Activated effector memory CD4-positive, alpha-beta T cell treated with Interleukin-2 at 50 U/mL for 16 hours (primary cell): ENCODE measurements around the gene RHOXF2.

Experiments
- DNase-seq: peaks from one replicate; pipeline ENCODE4 v3.0.0-alpha.2; 2020

RHOXF2 gene

GRCh38 chrX:120205816-120206753 is 47.7 kb downstream of the RHOXF2 start:
- no peak for DNase-seq

DNA sequence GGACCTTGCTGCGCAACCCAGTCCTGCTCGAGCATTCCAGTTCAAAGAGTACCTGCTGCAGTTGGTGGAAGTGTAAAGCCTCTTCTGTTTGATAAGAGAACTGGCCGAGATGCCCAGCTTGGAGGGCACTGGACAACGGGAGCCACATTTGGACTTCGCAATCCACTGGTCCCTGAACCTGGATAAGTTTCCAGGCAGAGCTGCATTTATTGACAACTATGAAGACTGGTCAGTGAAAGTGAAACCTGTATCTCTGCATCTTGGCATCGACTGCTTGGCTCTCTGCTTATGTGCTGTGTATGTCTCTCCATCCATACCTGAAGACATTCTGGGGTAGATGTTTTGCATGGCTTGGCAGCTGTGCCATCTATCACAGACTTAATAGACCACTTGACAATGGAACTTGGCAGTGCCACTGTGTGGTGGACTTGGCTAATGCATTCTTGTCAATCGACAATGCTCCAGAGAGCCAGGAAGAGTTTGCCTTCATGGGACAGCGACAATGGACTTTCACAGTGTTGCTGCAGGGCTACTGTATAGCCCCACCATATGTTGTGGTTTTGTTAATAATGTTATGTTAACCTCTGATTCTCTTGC is 48.7 kb downstream of the RHOXF2 start:
- DNase-seq: no peak

DNA sequence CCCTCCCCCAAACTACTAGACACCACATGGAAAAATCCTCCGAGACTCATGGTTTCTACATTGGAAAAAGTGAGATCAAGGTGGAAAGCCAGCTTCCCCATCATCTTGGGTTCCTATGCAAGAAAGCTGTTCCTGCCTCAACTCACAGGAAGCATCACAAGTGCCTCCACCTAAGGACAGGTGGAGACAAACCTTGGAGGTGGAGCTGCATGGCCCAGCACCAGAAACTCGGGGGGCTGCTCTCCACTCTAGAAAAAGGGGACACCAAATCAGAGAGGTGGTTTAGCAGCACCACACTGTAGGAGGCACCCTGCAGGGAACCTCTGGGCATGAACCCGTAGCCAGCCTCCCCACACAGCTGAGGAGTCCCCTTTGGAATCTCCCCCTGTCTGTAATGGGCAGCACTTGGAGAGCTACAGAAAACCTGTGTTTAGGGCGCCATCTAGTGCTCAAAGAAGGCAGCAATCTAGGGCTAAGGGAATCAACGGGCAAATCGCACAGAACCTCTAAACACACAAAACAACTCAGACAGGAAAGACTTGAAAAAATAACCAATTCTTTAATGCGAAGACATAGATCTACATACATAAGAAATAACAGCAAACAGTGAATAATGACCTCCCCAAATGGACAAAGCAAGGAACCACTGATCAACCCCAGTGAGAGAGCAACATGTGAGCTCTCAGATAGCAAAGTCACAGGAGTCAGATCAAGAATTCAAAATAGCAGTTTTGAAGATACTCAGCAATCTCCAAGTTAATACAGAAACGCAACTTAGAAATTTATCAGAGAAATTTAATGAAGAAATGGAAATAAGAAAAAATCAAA is 55.2 kb downstream of the RHOXF2 start:
- peak; percentile 10 for DNase-seq
